C4-2B (cell line): ENCODE results near the gene BABAM2.

Source experiments
- CTCF ChIP-seq: fragments of 450-650 bp; conservative IDR thresholded peaks from 2 replicates; pipeline ENCODE4 v1.5.1; 2017; ENCODE audit warnings: mild to moderate bottlenecking
- ZFX ChIP-seq: fragments of 450-650 bp; IDR thresholded peaks from 2 replicates; pipeline ENCODE4 v1.6.1; 2017

- TF ChIP-seq CTCF (no peak), ZFX (no peak)
Observed at GRCh38 chr2:28021898-28022297, 131.4 kb downstream of the BABAM2 start.
